Measurements from ENCODE around the gene CD247.

DNA sequence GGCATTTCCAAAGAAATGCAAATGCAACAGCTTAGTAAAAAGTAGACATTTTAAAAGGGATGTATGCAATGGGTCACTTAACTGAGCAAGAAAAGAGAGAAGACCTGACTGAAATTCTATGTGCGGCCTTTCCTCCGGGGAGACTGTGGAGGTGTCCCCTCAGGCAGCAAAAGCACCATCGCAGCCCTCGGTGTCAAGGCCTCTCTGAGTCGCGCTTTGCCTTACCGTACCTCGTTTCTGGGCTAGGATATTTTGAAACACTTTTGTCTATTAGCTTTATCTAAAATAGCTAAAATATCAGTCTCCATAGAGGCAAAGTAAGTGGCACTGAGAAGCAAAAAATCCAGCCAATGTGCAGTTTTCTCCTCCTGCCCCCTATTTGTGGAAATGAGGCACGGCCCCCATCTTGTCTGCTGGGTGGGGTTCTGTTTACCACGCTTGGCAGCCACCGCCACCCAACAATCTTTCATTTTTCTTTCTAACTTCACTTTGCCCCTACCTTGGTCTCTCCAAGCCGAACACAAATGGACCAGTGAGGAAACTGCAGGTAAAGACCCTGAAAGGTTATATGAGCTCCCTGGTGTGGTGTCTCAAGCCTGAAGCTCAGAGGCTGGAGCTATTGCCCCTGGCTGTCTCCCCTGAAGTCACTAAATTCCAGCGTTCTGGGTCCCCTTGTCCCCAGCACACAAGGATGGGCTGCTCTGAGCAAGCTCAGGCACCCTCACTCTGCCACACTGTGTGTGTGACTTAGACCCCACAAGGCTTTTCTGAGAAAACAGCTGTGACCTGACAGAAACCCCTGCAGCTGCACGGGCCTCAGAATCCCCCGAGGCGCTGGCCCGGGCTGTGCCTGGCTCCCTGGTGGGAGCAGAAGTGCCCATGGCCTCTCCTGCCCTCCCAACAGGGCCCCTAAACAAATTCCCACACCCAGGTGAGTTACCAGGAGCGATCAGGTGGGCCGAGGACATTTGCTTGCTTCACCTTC lies 1.6 kb downstream of the CD247 start:
- no peak for TF ChIP-seq POLR2A (IDR thresholded peaks at IDR 0.05)
- TF ChIP-seq, protein P1, sequence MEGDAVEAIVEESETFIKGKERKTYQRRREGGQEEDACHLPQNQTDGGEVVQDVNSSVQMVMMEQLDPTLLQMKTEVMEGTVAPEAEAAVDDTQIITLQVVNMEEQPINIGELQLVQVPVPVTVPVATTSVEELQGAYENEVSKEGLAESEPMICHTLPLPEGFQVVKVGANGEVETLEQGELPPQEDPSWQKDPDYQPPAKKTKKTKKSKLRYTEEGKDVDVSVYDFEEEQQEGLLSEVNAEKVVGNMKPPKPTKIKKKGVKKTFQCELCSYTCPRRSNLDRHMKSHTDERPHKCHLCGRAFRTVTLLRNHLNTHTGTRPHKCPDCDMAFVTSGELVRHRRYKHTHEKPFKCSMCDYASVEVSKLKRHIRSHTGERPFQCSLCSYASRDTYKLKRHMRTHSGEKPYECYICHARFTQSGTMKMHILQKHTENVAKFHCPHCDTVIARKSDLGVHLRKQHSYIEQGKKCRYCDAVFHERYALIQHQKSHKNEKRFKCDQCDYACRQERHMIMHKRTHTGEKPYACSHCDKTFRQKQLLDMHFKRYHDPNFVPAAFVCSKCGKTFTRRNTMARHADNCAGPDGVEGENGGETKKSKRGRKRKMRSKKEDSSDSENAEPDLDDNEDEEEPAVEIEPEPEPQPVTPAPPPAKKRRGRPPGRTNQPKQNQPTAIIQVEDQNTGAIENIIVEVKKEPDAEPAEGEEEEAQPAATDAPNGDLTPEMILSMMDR (IDR thresholded peaks at IDR 0.05): no peak

Measured in testis (tissue), 2 donors.